WTC11 (cell line): ENCODE measurements around the gene CABP2. TPM values are rescaled to one million over a fixed set of nuclear protein-coding genes. Genes with fewer than 3 reads are reported as not detected.
A peak's percentile ranks its signal among the peaks of the same experiment; 100 is the strongest.

Experiments
- ATAC-seq: fragments of 200-7000 bp; cut with Tn5 transposase; 2 replicates; pipeline ENCODE4 v1.10.0; 2021; ENCODE audit warnings: mild to moderate bottlenecking, moderate library complexity
- CTCF ChIA-PET: fragments of 300-600 bp; sonication (Branson Sonifier 250); formaldehyde crosslinking; loops from one replicate; lab custom pipeline; 2021; ENCODE audit warnings: antibody characterized with exemption; lab: Charles Lee
- POLR2A ChIA-PET: fragments of 350-600 bp; sonication (Branson Sonifier 250); formaldehyde crosslinking; loops from one replicate; lab custom pipeline; 2021; ENCODE audit warnings: antibody characterized with exemption; lab: Charles Lee
- DNase-seq: peaks from one replicate; pipeline ENCODE4 v3.0.0; 2021; ENCODE audit warnings: low spot score
- H3K27ac Mint-ChIP-seq: 2 replicates; pipeline ENCODE4 v1.8.0; 2021; ENCODE audit warnings: mixed read lengths
- H3K27me3 Mint-ChIP-seq: 2 replicates; pipeline ENCODE4 v1.8.0; 2021; ENCODE audit warnings: low read depth, mild to moderate bottlenecking, moderate library complexity, mixed read lengths
- H3K36me3 Mint-ChIP-seq: 2 replicates; pipeline ENCODE4 v1.8.0; 2021; ENCODE audit warnings: mixed read lengths
- H3K4me1 Mint-ChIP-seq: 2 replicates; pipeline ENCODE4 v1.8.0; 2022; ENCODE audit warnings: mixed read lengths
- H3K4me3 Mint-ChIP-seq: 2 replicates; pipeline ENCODE4 v1.8.0; 2021; ENCODE audit warnings: mild to moderate bottlenecking, moderate library complexity, mixed read lengths
- H3K9me3 Mint-ChIP-seq: 2 replicates; pipeline ENCODE4 v1.8.0; 2021; ENCODE audit warnings: mixed read lengths
- ARID4B ChIP-seq: sonication (generic); formaldehyde crosslinking; IDR thresholded peaks from 2 replicates; pipeline ENCODE4 v1.8.0; 2023; ENCODE audit warnings: missing genetic modification reagents, mild to moderate bottlenecking, borderline replicate concordance
- ATF2 ChIP-seq: sonication (generic); formaldehyde crosslinking; IDR thresholded peaks from 2 replicates; pipeline ENCODE4 v1.8.1; 2022; ENCODE audit warnings: low read depth, missing genetic modification reagents, borderline replicate concordance
- ATF3 ChIP-seq: sonication (generic); formaldehyde crosslinking; conservative IDR thresholded peaks from 2 replicates; pipeline ENCODE4 v1.8.1; 2022; ENCODE audit warnings: mild to moderate bottlenecking, missing genetic modification reagents
- EMX1 ChIP-seq: fragments of 250-450 bp; sonication (Bioruptor Pico); IDR thresholded peaks from 2 replicates; pipeline ENCODE4 v1.8.0; 2021; ENCODE audit warnings: mild to moderate bottlenecking
- ESRRA ChIP-seq: sonication (generic); formaldehyde crosslinking; IDR thresholded peaks from 2 replicates; pipeline ENCODE4 v1.8.1; 2022; ENCODE audit warnings: mild to moderate bottlenecking, missing genetic modification reagents, borderline replicate concordance
- ETV6 ChIP-seq: sonication (generic); formaldehyde crosslinking; IDR thresholded peaks from 2 replicates; pipeline ENCODE4 v1.8.1; 2022; ENCODE audit warnings: mild to moderate bottlenecking, missing genetic modification reagents
- HMGA2 ChIP-seq: fragments of 250-450 bp; sonication (Bioruptor Pico); IDR thresholded peaks from 2 replicates; pipeline ENCODE4 v1.4.0; 2021; ENCODE audit warnings: mild to moderate bottlenecking, moderate library complexity
- KAT7 ChIP-seq: sonication (generic); formaldehyde crosslinking; IDR thresholded peaks from 2 replicates; pipeline ENCODE4 v1.8.1; 2023; ENCODE audit warnings: missing genetic modification reagents, mild to moderate bottlenecking, borderline replicate concordance
- NFYB ChIP-seq: sonication (generic); formaldehyde crosslinking; conservative IDR thresholded peaks from 2 replicates; pipeline ENCODE4 v1.8.0; 2022; ENCODE audit warnings: low read depth, missing genetic modification reagents
- NR1H2 ChIP-seq: sonication (generic); formaldehyde crosslinking; IDR thresholded peaks from 2 replicates; pipeline ENCODE4 v1.9.0; 2021; ENCODE audit warnings: mild to moderate bottlenecking, moderate library complexity, missing genetic modification reagents
- PREB ChIP-seq: sonication (generic); formaldehyde crosslinking; IDR thresholded peaks from 2 replicates; pipeline ENCODE4 v1.8.1; 2022; ENCODE audit warnings: mild to moderate bottlenecking, missing genetic modification reagents, moderate library complexity, borderline replicate concordance
- SMAD3 ChIP-seq: sonication (generic); formaldehyde crosslinking; IDR thresholded peaks from 2 replicates; pipeline ENCODE4 v1.8.0; 2022; ENCODE audit warnings: missing genetic modification reagents, mild to moderate bottlenecking, borderline replicate concordance
- TEAD4 ChIP-seq: sonication (generic); formaldehyde crosslinking; IDR thresholded peaks from 2 replicates; pipeline ENCODE4 v1.8.0; 2022; ENCODE audit warnings: mild to moderate bottlenecking, missing genetic modification reagents
- ZNF121 ChIP-seq: sonication (generic); formaldehyde crosslinking; IDR thresholded peaks from 2 replicates; pipeline ENCODE4 v1.8.0; 2023; ENCODE audit warnings: missing genetic modification reagents
- ZNF396 ChIP-seq: fragments of 250-450 bp; sonication (Bioruptor Pico); IDR thresholded peaks from 2 replicates; pipeline ENCODE4 v1.8.0; 2021; ENCODE audit warnings: mild to moderate bottlenecking, moderate library complexity, borderline replicate concordance
- ZNF532 ChIP-seq: fragments of 250-450 bp; sonication (Bioruptor Pico); IDR thresholded peaks from 2 replicates; pipeline ENCODE4 v1.9.0; 2021; ENCODE audit warnings: mild to moderate bottlenecking, borderline replicate concordance
- ZNF671 ChIP-seq: fragments of 250-450 bp; sonication (Bioruptor Pico); IDR thresholded peaks from 2 replicates; pipeline ENCODE4 v1.8.0; 2021; ENCODE audit warnings: mild to moderate bottlenecking
- total RNA-seq: library from RNA; stranded (reverse); gene quantifications from 3 replicates; pipeline ENCODE4 v1.2.3, GENCODE V29; 2021

Gene CABP2
- total RNA-seq, 1 experiment from 2014 or later: not detected

- Mint-ChIP-seq H3K36me3 (no peaks in the 10 kb centered on the region), H3K9me3 (no peaks in the 10 kb centered on the region), H3K4me3 (no peak overlapping the region), H3K4me1 (peaks cover 4% of the 10 kb centered on the region; the same call in 1 of the 2 replicates), H3K27me3 (peaks cover 8% of the 10 kb centered on the region), H3K27ac (no peak overlapping the region)
- no peak for ATAC-seq
- no peak for DNase-seq
- TF ChIP-seq ARID4B (CRISPR knock-in tag): no peak
- 0 out of 2 replicates have a peak, but pooled peaks have one; percentile 18 for TF ChIP-seq ATF3 (CRISPR knock-in tag)
- POLR2A ChIA-PET: no interaction called here
- CTCF ChIA-PET: interaction anchor here (1.0 kb wide), 1 partner anchor 97 kb away, joined by 3 read pairs; the partner anchor contains the start of gene PPP1CA
Measured at GRCh38 chr11:67498544-67498972, 24.7 kb downstream of the CABP2 start.

- ChIA-PET CTCF (interaction anchor here (1.0 kb wide), 1 partner anchor 96 kb away, joined by 3 read pairs; the partner anchor contains the start of gene PPP1CA), POLR2A (no interaction called here)
- H3K27ac Mint-ChIP-seq: no peak overlapping the region
- H3K9me3 Mint-ChIP-seq: no peaks in the 10 kb centered on the region
- DNase-seq: no peak
- H3K36me3 Mint-ChIP-seq: no peaks in the 10 kb centered on the region
- ATAC-seq: no peak
- H3K4me1 Mint-ChIP-seq: 0 out of 2 replicates have a peak, but pooled peaks cover under 1% of the 10 kb centered on the region
- TF ChIP-seq ATF2 (CRISPR knock-in tag) (no peak), ZNF396 (CRISPR knock-in tag) (no peak), ZNF121 (no peak), ATF3 (CRISPR knock-in tag) (no peak), KAT7 (no peak)
- H3K4me3 Mint-ChIP-seq: no peak overlapping the region
- peaks cover 2% of the 10 kb centered on the region for H3K27me3 Mint-ChIP-seq
Measured at GRCh38 chr11:67497656-67498291, 25.5 kb downstream of the CABP2 start.

GRCh38 chr11:67496113-67496512, 27.1 kb downstream of the CABP2 start:
- CTCF ChIA-PET: interaction anchor here (0.9 kb wide), 1 partner anchor 145 kb away, joined by 3 read pairs; no protein-coding TSS in a partner anchor
- Mint-ChIP-seq H3K36me3 (no peaks in the 10 kb centered on the region), H3K27ac (no peak overlapping the region), H3K4me1 (no peaks in the 10 kb centered on the region), H3K27me3 (no peaks in the 10 kb centered on the region), H3K9me3 (no peaks in the 10 kb centered on the region), H3K4me3 (no peak overlapping the region)
- DNase-seq (no peak), ATAC-seq (no peak)
- POLR2A ChIA-PET: no interaction called here
- no peak for TF ChIP-seq ZNF671 (CRISPR knock-in tag)
- TF ChIP-seq HMGA2 (CRISPR knock-in tag): no peak
- TF ChIP-seq ESRRA (CRISPR knock-in tag): no peak
- TF ChIP-seq ZNF532 (CRISPR knock-in tag): no peak
- no peak for TF ChIP-seq SMAD3
- no peak for TF ChIP-seq ETV6
- TF ChIP-seq NR1H2 (CRISPR knock-in tag): no peak
- no peak for TF ChIP-seq EMX1 (CRISPR knock-in tag)
- no peak for TF ChIP-seq NFYB (CRISPR knock-in tag)
- no peak for TF ChIP-seq PREB (CRISPR knock-in tag)
- TF ChIP-seq TEAD4 (CRISPR knock-in tag): no peak
- no peak for TF ChIP-seq ATF2 (CRISPR knock-in tag)
